ENCODE data around the gene FAM76A.

FAM76A gene

GRCh38 chr1:27782950-27783349 is 57.2 kb downstream of the FAM76A start:
- Histone ChIP-seq H3K4me2 (ENCODE audit: low read depth, low read length, poor library complexity, severe bottlenecking) (no peak overlapping the region), H2AFZ (ENCODE audit: low read length) (no peak overlapping the region), H4K20me1 (ENCODE audit: insufficient read depth, low read length, poor library complexity, severe bottlenecking) (no peaks in the 10 kb centered on the region), H3K36me3 (ENCODE audit: insufficient read depth, low read length) (no peaks in the 10 kb centered on the region), H3K9me2 (replicated peaks; ENCODE audit: low read depth, low read length) (no peaks in the 10 kb centered on the region), H3K9ac (ENCODE audit: low read depth, low read length, poor library complexity, severe bottlenecking) (no peak overlapping the region), H3K4me3 (ENCODE audit: low read length, poor library complexity, severe bottlenecking) (no peak overlapping the region), H3K27me3 (ENCODE audit: insufficient read depth, low read length, poor library complexity, severe bottlenecking) (no peaks in the 10 kb centered on the region), H3K4me1 (ENCODE audit: insufficient read depth, low read length, poor library complexity, severe bottlenecking) (no peaks in the 10 kb centered on the region), H3K79me2 (ENCODE audit: insufficient read depth, low read length) (peaks cover 10% of the 10 kb centered on the region; the same call in 1 of the 2 replicates), H3F3A (ENCODE audit: low read depth) (no peaks in the 10 kb centered on the region), H3K9me3 (ENCODE audit: insufficient read depth, low read depth, low read length) (no peaks in the 10 kb centered on the region)
- TF ChIP-seq CTCF (conservative IDR thresholded peaks at IDR 0.05; ENCODE audit: low read length) (no peak), EZH2phosphoT487 (IDR thresholded peaks at IDR 0.05; ENCODE audit: borderline replicate concordance) (no peak)

GRCh38 chr1:27784700-27785099 is 58.9 kb downstream of the FAM76A start:
- Histone ChIP-seq H3K4me1 (ENCODE audit: insufficient read depth, low read length, poor library complexity, severe bottlenecking) (peaks cover 7% of the 10 kb centered on the region), H3K36me3 (ENCODE audit: insufficient read depth, low read length) (peaks cover 6% of the 10 kb centered on the region; the same call in 1 of the 2 replicates), H3F3A (ENCODE audit: low read depth) (no peaks in the 10 kb centered on the region; the same call in 1 of the 2 replicates), H3K9me3 (ENCODE audit: insufficient read depth, low read depth, low read length) (no peaks in the 10 kb centered on the region), H3K4me3 (ENCODE audit: low read length, poor library complexity, severe bottlenecking) (no peak overlapping the region), H3K9me2 (replicated peaks; ENCODE audit: low read depth, low read length) (no peaks in the 10 kb centered on the region), H3K9ac (ENCODE audit: low read depth, low read length, poor library complexity, severe bottlenecking) (no peak overlapping the region), H3K27me3 (ENCODE audit: insufficient read depth, low read length, poor library complexity, severe bottlenecking) (no peaks in the 10 kb centered on the region), H3K79me2 (ENCODE audit: insufficient read depth, low read length) (peaks cover 7% of the 10 kb centered on the region; the same call in 1 of the 2 replicates), H3K4me2 (ENCODE audit: low read depth, low read length, poor library complexity, severe bottlenecking) (no peak overlapping the region), H4K20me1 (ENCODE audit: insufficient read depth, low read length, poor library complexity, severe bottlenecking) (no peaks in the 10 kb centered on the region), H2AFZ (ENCODE audit: low read length) (no peak overlapping the region)
- no peak for TF ChIP-seq CTCF (conservative IDR thresholded peaks at IDR 0.05; ENCODE audit: low read length)
- TF ChIP-seq EZH2phosphoT487 (IDR thresholded peaks at IDR 0.05; ENCODE audit: borderline replicate concordance), result no peak

- Histone ChIP-seq H3K27me3 (ENCODE audit: insufficient read depth, low read length, poor library complexity, severe bottlenecking) (no peaks in the 10 kb centered on the region), H3K79me2 (ENCODE audit: insufficient read depth, low read length) (peaks cover 7% of the 10 kb centered on the region; the same call in 1 of the 2 replicates), H3K9me2 (replicated peaks; ENCODE audit: low read depth, low read length) (no peaks in the 10 kb centered on the region), H3K4me3 (ENCODE audit: low read length, poor library complexity, severe bottlenecking) (no peak overlapping the region), H3K4me1 (ENCODE audit: insufficient read depth, low read length, poor library complexity, severe bottlenecking) (peaks cover 7% of the 10 kb centered on the region), H2AFZ (ENCODE audit: low read length) (no peak overlapping the region), H3K36me3 (ENCODE audit: insufficient read depth, low read length) (peaks cover 14% of the 10 kb centered on the region; the same call in 1 of the 2 replicates), H3F3A (ENCODE audit: low read depth) (no peaks in the 10 kb centered on the region; the same call in 1 of the 2 replicates), H3K4me2 (ENCODE audit: low read depth, low read length, poor library complexity, severe bottlenecking) (no peak overlapping the region), H3K9me3 (ENCODE audit: insufficient read depth, low read depth, low read length) (no peaks in the 10 kb centered on the region), H4K20me1 (ENCODE audit: insufficient read depth, low read length, poor library complexity, severe bottlenecking) (no peaks in the 10 kb centered on the region), H3K9ac (ENCODE audit: low read depth, low read length, poor library complexity, severe bottlenecking) (no peak overlapping the region)
- TF ChIP-seq EZH2phosphoT487 (IDR thresholded peaks at IDR 0.05; ENCODE audit: borderline replicate concordance) (no peak), CTCF (conservative IDR thresholded peaks at IDR 0.05; ENCODE audit: low read length) (no peak)
Measured at GRCh38 chr1:27785781-27786455, 60.2 kb downstream of the FAM76A start.

All from Loucy (cell line).